SU-DHL-6 (cell line): ENCODE results near the gene OMD.

Experiments
- H2AFZ ChIP-seq: fragments of 200-600 bp; sonication (generic); 2 replicates; pipeline ENCODE4 v1.6.1; 2014; ENCODE audit warnings: low read depth, mild to moderate bottlenecking, moderate library complexity, mixed read lengths, antibody characterized with exemption, low read length; ENCODE audit not compliant: severe bottlenecking
- H3F3A ChIP-seq: fragments of 200-600 bp; shearing (Covaris generic); 2 replicates; pipeline ENCODE4 v1.6.0; 2016; ENCODE audit warnings: antibody characterized with exemption, mild to moderate bottlenecking; ENCODE audit not compliant: insufficient read depth
- H3K27ac ChIP-seq: fragments of 200-600 bp; sonication (generic); 2 replicates; pipeline ENCODE4 v1.5.1; 2016; ENCODE audit warnings: low read depth, mild to moderate bottlenecking, low read length, moderate library complexity, mixed read lengths
- H3K27me3 ChIP-seq: fragments of 200-600 bp; sonication (generic), shearing (Covaris generic); 2 replicates; pipeline ENCODE4 v1.6.0; 2014; ENCODE audit warnings: mild to moderate bottlenecking, low read length
- H3K36me3 ChIP-seq: fragments of 200-600 bp; sonication (generic); 2 replicates; pipeline ENCODE4 v1.6.1; 2014; ENCODE audit warnings: mild to moderate bottlenecking, low read length, mixed read lengths
- H3K4me2 ChIP-seq: fragments of 300-600, 200-600 bp; shearing (Covaris generic), sonication (generic); 2 replicates; pipeline ENCODE4 v1.6.0; 2014; ENCODE audit warnings: low read length, low read depth, mild to moderate bottlenecking; ENCODE audit not compliant: poor library complexity, severe bottlenecking
- H3K4me3 ChIP-seq: fragments of 200-600 bp; sonication (generic); 2 replicates; pipeline ENCODE4 v1.5.1; 2014; ENCODE audit warnings: antibody characterized with exemption, low read length, mild to moderate bottlenecking, mixed read lengths; ENCODE audit not compliant: insufficient read depth, poor library complexity, severe bottlenecking
- H3K79me2 ChIP-seq: fragments of 200-600 bp; sonication (generic); 2 replicates; pipeline ENCODE4 v1.6.1; 2014; ENCODE audit warnings: mild to moderate bottlenecking, low read length, moderate library complexity; ENCODE audit not compliant: insufficient read depth
- H3K9ac ChIP-seq: fragments of 200-600 bp; sonication (generic); 2 replicates; pipeline ENCODE4 v1.7.0; 2014; ENCODE audit warnings: mild to moderate bottlenecking, low read length
- H3K9me2 ChIP-seq: fragments of 200-600 bp; sonication (generic); replicated peaks from 2 replicates; pipeline ENCODE4 v1.6.1; 2014; ENCODE audit warnings: low read length; ENCODE audit not compliant: insufficient read depth
- H3K9me3 ChIP-seq: fragments of 200-600 bp; sonication (generic); 2 replicates; pipeline ENCODE4 v1.6.1; 2014; ENCODE audit warnings: low read length, mixed read lengths; ENCODE audit not compliant: insufficient read depth
- H4K20me1 ChIP-seq: fragments of 200-600 bp; sonication (generic); 2 replicates; pipeline ENCODE4 v1.6.1; 2014; ENCODE audit warnings: low read depth, mild to moderate bottlenecking, antibody characterized with exemption, low read length, moderate library complexity, mixed read lengths
- EZH2phosphoT487 ChIP-seq: fragments of 200-600 bp; sonication (generic), shearing (Covaris generic); conservative IDR thresholded peaks from 2 replicates; pipeline ENCODE4 v1.6.1; 2018; ENCODE audit warnings: mild to moderate bottlenecking, antibody characterized with exemption, low read length, moderate library complexity, mixed read lengths
- TF ChIP-seq, protein P1 (sequence below): fragments of 200-600 bp; sonication (generic); IDR thresholded peaks from one replicate; pipeline ENCODE4 v1.5.1; 2017; ENCODE audit warnings: antibody characterized with exemption, mild to moderate bottlenecking, low read length, moderate library complexity; ENCODE audit not compliant: insufficient read depth, poor library complexity, severe bottlenecking

Gene OMD

GRCh38 chr9:92440751-92441046 lies 16.4 kb upstream of the OMD start:
- Histone ChIP-seq H3K27ac (no peak overlapping the region), H3K4me3 (no peak overlapping the region), H2AFZ (no peak overlapping the region), H3K9me2 (no peaks in the 10 kb centered on the region), H3K79me2 (peaks cover 4% of the 10 kb centered on the region; the same call in 1 of the 2 replicates), H4K20me1 (no peaks in the 10 kb centered on the region), H3K4me2 (no peak overlapping the region), H3K36me3 (no peaks in the 10 kb centered on the region), H3K27me3 (no peaks in the 10 kb centered on the region), H3F3A (no peaks in the 10 kb centered on the region; the same call in 1 of the 2 replicates), H3K9ac (no peak overlapping the region), H3K9me3 (no peaks in the 10 kb centered on the region)
- no peak for TF ChIP-seq EZH2phosphoT487

- Histone ChIP-seq H3K36me3 (no peaks in the 10 kb centered on the region), H3K9ac (no peak overlapping the region), H3K27ac (no peak overlapping the region), H3K9me3 (no peaks in the 10 kb centered on the region), H3K27me3 (no peaks in the 10 kb centered on the region), H3K4me2 (no peak overlapping the region), H3F3A (no peaks in the 10 kb centered on the region; the same call in 1 of the 2 replicates), H3K79me2 (peaks cover 4% of the 10 kb centered on the region; the same call in 1 of the 2 replicates), H3K4me3 (no peak overlapping the region), H4K20me1 (no peaks in the 10 kb centered on the region), H2AFZ (no peak overlapping the region), H3K9me2 (no peaks in the 10 kb centered on the region)
- TF ChIP-seq, protein P1, sequence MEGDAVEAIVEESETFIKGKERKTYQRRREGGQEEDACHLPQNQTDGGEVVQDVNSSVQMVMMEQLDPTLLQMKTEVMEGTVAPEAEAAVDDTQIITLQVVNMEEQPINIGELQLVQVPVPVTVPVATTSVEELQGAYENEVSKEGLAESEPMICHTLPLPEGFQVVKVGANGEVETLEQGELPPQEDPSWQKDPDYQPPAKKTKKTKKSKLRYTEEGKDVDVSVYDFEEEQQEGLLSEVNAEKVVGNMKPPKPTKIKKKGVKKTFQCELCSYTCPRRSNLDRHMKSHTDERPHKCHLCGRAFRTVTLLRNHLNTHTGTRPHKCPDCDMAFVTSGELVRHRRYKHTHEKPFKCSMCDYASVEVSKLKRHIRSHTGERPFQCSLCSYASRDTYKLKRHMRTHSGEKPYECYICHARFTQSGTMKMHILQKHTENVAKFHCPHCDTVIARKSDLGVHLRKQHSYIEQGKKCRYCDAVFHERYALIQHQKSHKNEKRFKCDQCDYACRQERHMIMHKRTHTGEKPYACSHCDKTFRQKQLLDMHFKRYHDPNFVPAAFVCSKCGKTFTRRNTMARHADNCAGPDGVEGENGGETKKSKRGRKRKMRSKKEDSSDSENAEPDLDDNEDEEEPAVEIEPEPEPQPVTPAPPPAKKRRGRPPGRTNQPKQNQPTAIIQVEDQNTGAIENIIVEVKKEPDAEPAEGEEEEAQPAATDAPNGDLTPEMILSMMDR = no peak
- TF ChIP-seq EZH2phosphoT487 = no peak
These were observed 15.9 kb upstream of the OMD start for GRCh38 chr9:92439921-92440750.

GRCh38 chr9:92438900-92439526 lies 14.7 kb upstream of the OMD start:
- TF ChIP-seq EZH2phosphoT487 = no peak
- TF ChIP-seq, protein P1 = peak; percentile 19
- H3K9me3 ChIP-seq = no peaks in the 10 kb centered on the region
- H4K20me1 ChIP-seq = no peaks in the 10 kb centered on the region
- no peaks in the 10 kb centered on the region for H3K36me3 ChIP-seq
- no peak overlapping the region for H3K9ac ChIP-seq
- H3K4me3 ChIP-seq = no peak overlapping the region
- H3K4me2 ChIP-seq = no peak overlapping the region
- H3K27me3 ChIP-seq = no peaks in the 10 kb centered on the region
- peaks cover 4% of the 10 kb centered on the region; the same call in 1 of the 2 replicates for H3K79me2 ChIP-seq
- H3K9me2 ChIP-seq = no peaks in the 10 kb centered on the region
- no peak overlapping the region for H3K27ac ChIP-seq
- no peak overlapping the region for H2AFZ ChIP-seq
- H3F3A ChIP-seq = no peaks in the 10 kb centered on the region; the same call in 1 of the 2 replicates

GRCh38 chr9:92435263-92435662 lies 11.0 kb upstream of the OMD start:
- no peak overlapping the region for H3K27ac ChIP-seq

More at GRCh38 chr9:92435263-92435662, 11.0 kb upstream of the OMD start:
- no peaks in the 10 kb centered on the region for H3K9me3 ChIP-seq
- H3F3A ChIP-seq = no peaks in the 10 kb centered on the region; the same call in 1 of the 2 replicates
- H3K4me3 ChIP-seq = no peak overlapping the region
- H4K20me1 ChIP-seq = no peaks in the 10 kb centered on the region
- TF ChIP-seq EZH2phosphoT487 = no peak
- TF ChIP-seq, protein P1 = no peak
- H3K36me3 ChIP-seq = no peaks in the 10 kb centered on the region
- H3K27me3 ChIP-seq = no peaks in the 10 kb centered on the region
- H3K9me2 ChIP-seq = no peaks in the 10 kb centered on the region
- H3K9ac ChIP-seq = no peak overlapping the region
- H2AFZ ChIP-seq = no peak overlapping the region
- no peak overlapping the region for H3K4me2 ChIP-seq
- peaks cover 4% of the 10 kb centered on the region; the same call in 1 of the 2 replicates for H3K79me2 ChIP-seq
